Astrocyte of the hippocampus (primary cell): Measurements from ENCODE around the gene IL9.
"Not testable (repeated sequence)": the region's sequence is repeated elsewhere in the genome, so short reads cannot be mapped to it uniquely, and the experiment has no call there.

Experiments
- DNase-seq: peaks from one replicate; pipeline ENCODE4 v3.0.0; 2011; ENCODE audit warnings: low read depth, low spot score

The IL9 gene

GRCh38 chr5:135868681-135869080 lies 27.0 kb downstream of the IL9 start:
- DNase-seq, result no peak

DNA sequence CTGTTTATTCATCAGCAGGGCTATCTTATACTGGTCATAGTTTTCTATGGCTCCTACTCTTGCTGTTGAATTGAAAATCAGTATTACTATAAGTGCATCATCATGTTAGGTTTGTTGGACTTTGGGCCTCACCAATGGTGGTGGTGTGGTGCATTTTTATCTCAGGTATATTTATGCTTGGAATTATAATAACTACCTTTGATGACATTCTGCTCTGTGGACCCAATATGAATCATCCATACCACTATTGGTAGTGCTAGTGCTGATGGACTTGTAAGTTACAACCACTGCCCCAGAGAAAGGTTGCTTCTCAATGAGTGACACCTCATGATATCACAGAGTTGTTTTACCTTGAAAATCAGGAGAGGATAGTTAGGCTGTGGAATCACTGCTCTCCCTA lies 28.0 kb downstream of the IL9 start:
- DNase-seq, result no peak

DNA sequence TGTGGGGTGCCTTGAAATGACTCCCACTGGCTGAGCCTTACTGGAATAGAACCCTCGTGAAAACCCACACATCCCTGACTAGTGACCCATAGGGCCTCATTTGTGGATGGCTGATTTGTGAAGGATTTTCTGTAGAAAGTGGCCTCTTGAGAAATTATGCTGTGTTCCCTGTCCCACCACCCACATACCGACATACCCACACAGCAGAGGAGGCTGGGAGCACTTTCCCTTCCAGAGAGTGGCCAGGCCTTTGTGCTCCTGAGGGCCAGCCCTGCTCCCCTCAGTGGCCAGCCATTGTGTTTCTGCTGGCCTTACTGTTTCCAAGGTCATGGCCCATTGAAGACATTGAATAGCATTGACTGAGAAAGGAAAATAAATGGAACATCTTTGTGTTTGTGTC lies 29.6 kb downstream of the IL9 start:
- DNase-seq, result no peak

DNA sequence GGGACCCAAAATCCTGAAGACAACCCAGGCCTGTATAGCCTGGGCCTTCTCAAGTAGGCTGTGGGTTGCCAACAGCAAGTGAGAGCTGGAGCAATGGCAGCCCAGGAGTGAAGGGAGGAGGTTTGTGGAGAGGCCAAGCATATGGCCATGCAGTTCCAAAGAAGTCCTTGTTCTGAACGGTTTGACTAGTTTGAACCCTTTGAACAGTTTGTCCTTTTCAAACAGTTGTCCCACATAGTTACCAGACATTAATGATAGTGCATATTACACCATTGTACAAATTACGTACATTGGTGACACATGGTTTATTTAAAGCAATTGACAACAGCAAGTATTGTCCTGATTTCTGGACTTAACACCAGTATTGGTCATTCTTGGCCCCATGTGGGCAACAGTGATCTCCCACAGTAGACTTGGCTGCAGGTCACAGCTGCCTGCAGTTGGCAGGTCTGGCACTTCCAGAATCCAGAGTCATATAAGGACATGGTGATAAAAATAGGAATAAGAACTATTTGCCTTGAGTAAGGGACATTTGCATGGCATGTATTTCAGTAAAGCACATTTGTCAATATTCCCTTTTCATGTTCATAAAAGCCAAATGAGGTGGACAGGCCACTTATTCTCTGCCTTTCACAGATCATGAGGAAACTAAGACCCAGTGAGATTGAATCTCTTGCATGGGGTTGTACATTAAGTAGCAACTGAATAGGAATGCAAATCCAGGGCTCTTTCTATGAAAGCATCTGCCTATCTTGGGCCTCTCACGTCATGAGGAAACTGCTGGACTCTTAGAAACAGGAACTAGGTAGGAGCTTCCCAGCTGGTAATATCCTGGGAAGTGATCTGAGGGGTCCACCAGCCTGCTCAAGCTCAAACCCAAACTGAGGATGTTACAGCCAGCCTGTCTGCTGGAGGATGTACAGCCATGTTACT lies 30.9 kb downstream of the IL9 start:
- DNase-seq, result no peak

- no peak for DNase-seq
Measured at GRCh38 chr5:135862744-135863143, 32.9 kb downstream of the IL9 start.

DNA sequence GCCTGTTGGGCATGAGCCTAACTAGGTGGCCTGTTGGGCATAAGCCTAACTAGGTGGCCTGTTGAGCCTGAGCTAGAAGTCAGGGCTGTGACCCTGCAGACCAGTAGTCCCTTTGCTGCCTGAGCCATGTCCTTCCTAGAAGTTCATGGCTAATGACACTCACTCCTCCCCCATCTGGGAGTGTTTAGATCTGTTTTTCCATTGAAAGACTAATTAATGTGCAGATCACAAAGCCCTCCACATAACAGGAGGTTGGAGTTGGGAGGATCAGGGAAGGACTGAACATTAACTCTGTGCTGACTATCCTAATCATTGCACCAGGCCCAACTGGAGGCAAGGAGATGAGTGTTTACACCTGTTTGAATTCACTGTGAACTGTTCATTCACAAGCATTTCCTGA lies 33.6 kb downstream of the IL9 start:
- DNase-seq, result no peak

- DNase-seq, result no peak
Measured at GRCh38 chr5:135861641-135862040, 34.0 kb downstream of the IL9 start.

DNA sequence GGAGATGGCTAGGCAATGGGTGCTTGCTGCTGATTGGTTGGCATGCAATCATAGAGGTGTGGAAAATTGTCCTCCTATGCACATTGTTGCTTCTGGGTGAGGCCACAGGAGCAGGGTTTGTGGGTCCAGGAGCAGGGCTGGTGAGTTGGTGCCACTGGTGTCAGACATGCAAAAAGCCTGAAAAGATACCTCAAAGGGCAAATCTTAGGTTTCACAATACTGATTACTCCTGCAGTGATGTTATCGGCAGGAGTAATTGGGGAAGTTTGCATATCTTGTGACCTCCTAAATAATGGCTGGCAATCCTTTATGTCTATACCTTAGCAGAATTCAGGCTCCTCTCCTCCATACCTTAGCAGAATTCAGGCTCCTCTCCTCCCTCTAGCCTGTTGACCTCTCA lies 36.0 kb downstream of the IL9 start:
- no peak for DNase-seq

DNA sequence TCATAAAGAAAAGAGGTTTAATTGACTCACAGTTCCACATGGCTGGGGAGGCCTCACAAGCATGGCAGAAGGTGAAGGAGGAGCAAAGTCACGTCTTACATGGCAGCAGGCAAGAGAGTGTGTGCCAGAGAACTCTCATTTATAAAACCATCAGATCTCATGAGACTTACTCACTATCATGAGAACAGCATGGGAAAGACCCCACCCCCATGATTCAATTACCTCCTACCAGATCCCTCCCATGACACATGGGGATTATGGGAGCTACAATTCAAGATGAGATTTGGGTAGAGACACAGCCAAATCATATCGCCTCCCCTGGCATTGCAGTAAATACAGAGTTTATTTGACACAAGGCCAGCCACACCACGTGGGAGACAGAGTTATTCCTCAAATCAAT lies 36.5 kb downstream of the IL9 start:
- DNase-seq, result not testable (repeated sequence)

GRCh38 chr5:135857630-135858311 lies 37.9 kb downstream of the IL9 start:
- no peak for DNase-seq

DNA sequence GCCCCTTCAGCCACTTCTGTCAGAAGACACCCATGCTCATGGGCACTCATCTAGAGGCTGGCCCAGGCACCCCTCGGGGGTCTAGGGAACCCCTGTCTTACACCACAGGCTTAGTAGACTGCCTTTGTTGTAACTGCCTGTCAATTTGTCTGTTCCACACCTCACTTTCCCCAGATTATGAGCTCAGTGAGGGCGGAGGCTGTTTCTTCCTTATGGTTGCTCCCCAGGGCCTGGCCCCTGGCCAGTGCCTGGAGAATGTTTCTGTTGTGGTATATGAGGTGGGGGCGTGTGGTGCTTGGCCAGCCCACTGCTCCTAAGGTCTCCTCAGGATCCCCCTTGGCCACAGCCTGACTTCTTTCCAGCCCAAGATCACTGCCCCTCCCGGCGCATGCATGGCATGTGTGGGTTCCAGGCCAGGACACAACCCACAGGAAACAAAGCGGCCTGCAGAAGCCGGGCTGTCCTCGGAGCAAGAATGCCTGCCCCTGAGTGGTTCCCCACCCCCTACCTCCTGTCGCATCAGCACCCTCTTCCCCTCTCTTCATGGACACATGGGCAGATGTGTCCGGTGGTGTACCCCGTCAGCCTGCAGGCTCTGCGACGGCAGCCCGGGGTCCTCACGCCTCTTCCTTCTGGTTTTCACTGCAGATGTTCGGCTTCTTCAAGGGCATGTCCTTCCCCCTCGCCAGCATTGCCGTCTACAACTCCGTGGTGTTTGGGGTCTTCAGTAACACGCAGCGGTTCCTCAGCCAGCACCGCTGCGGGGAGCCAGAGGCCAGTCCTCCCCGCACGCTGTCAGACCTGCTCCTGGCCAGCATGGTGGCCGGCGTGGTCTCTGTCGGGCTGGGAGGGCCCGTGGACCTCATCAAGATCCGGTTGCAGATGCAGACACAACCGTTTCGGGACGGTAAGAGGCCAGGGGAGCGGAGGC lies 43.5 kb downstream of the IL9 start:
- DNase-seq, result peak; percentile 43

DNA sequence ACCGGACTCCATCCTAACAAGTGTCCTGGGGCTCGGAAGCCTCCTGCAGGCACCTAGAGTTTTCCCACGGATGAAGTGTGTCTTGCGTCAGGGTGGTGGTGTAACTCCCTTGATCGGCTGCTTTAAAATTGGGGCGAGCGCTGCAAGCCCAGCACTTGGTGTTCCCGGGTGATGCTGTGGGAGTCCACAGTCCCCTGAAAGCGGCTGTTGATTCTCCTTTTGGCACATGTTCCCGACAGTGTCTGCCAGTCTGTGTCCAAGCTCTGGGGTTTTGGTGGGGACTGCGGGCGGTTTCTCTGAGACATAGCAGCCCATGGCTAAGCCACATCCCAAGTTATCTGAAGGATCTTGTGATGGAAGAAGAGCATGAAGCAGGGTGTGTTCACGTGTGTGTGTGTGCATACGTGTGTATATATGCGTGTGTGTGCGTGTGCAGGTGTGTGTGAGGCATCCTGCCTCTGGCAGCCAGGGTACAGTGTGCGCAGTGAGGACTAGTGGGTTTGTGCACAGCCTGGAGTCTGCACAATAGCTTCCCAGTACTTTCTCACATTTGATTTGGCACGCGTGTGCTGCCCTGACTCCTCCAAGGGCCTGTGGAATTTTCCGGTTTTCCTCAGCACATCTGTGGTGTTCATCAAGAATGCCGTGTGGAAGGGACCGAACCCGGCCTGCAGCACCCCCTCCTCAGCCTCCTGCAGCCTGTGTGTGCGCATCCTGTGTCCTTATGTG lies 44.3 kb downstream of the IL9 start:
- no peak for DNase-seq

DNA sequence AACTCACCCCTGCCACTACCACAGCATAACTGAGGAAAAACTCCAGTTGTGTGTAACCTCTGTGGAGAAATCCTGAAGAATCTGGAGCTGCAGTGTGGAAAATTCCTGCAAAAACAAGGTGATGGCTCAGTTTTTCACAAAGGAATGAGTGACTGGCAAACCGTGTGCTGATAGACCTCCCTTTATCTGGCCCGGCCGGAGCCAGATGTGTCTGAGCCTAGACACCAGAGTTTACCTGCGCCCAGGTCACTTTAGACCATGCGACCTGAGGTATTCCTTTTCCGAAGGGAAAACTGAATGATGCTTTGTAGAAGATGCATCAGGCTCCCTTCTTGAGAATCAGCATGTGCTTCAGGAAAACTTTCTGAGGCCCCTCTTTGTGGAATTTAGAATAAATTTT lies 45.0 kb downstream of the IL9 start:
- no peak for DNase-seq

DNA sequence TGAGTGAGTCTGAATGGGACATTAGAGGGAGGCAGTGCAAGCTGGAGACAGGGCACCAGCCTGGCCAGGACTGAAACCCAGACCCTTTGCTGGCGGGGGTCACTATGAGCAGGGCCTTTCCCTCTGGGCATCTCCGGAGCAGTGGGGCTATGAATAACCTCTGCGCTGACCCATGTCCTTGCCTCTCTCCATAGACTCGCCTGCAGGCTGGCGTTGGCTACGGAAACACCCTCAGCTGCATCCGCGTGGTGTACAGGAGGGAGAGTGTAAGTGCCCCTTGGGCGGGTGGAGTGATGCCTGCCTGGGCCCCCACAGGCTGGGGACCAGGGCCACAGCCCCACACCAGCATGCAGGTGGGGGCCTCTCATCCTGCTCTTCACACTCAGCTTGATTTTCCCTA lies 45.4 kb downstream of the IL9 start:
- DNase-seq, result no peak

GRCh38 chr5:135847976-135848375 lies 47.7 kb downstream of the IL9 start:
- DNase-seq, result no peak

- DNase-seq, result no peak
Measured at GRCh38 chr5:135846311-135846710, 49.3 kb downstream of the IL9 start.

- no peak for DNase-seq
Measured at GRCh38 chr5:135843571-135844337, 51.9 kb downstream of the IL9 start.

- DNase-seq, result no peak
Measured at GRCh38 chr5:135842737-135843136, 52.9 kb downstream of the IL9 start.
